ENCODE measurements around the gene ACAD8.

ACAD8 gene

DNA sequence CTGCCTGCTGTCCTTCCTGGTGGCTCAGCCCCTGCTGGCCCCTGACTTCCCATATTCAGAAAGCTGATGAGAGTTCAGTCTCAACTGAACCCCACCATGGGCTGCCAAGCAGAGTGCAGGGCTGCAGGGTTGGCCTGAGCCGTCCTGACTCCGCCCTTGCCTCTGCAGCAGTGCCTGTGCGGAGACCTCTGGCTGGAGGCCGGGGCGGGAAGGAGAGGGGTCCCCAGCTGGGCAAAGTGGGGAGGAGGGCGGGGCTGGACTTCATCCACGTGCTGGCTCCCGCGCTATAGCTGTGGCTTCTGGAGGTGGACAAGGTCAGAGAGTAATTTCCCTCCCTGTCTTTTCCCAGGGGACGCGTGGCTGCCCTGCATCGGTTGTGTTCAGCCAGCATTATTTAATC is 36.4 kb downstream of the ACAD8 start:
- no peak for DNase-seq (ENCODE audit: low read depth, low spot score)

- DNase-seq (ENCODE audit: low read depth, low spot score): no peak
These were observed 37.3 kb downstream of the ACAD8 start for GRCh38 chr11:134290646-134291045.

- DNase-seq (ENCODE audit: low read depth, low spot score): no peak
These were observed 37.8 kb downstream of the ACAD8 start for GRCh38 chr11:134291196-134291595.

DNA sequence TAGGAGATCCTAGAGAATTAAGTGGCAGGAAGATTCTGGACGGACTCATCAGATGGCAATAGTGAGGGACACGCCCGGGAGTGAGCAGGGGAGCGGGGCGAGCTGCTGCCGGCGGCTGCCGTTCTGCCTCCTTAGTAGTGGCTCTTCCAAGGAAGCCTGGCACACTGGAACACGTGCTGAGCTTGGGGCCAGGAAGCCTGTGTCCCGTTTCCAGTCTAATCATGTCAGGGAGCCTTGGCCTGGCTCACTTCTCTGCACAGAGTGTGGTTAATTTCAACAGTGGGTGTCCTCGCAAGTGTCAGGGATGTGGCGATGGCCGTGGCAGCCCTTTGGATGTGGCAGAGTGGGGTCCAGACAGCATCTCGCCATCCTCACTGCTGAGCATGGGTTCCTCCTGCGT is 39.3 kb downstream of the ACAD8 start:
- DNase-seq (ENCODE audit: low read depth, low spot score): no peak

- DNase-seq (ENCODE audit: low read depth, low spot score): no peak
These were observed 40.0 kb downstream of the ACAD8 start for GRCh38 chr11:134293119-134294113.

- no peak for DNase-seq (ENCODE audit: low read depth, low spot score)
These were observed 41.3 kb downstream of the ACAD8 start for GRCh38 chr11:134294664-134295063.

GRCh38 chr11:134312223-134312622 is 58.9 kb downstream of the ACAD8 start:
- no peak for DNase-seq (ENCODE audit: low read depth, low spot score)

DNA sequence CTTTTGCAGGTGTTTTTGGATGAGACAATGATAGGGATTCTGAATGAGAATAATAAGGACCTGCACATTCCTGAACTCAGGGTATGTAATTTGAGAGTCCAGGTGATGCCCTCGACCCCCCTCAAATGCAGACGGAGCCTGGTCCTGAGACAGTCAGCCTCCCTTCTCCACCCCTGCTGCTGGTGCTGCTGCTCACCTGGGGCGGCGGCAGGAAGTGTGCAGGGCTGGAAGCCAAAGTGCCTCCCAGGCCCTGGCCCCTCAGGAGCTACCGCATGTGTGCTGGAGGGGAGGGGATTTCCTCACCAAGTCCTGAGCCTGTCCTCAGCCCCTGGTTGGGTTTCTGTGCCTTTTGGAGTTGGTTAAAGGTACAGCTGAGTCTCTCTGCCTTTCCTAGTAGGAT is 59.4 kb downstream of the ACAD8 start:
- no peak for DNase-seq (ENCODE audit: low read depth, low spot score)

GRCh38 chr11:134313379-134313778 is 60.0 kb downstream of the ACAD8 start:
- DNase-seq (ENCODE audit: low read depth, low spot score): no peak

- DNase-seq (ENCODE audit: low read depth, low spot score): no peak
These were observed 60.6 kb downstream of the ACAD8 start for GRCh38 chr11:134313821-134314607.

All from smooth muscle cell of the brain vasculature (primary cell).